GM23338 (cell line): Measurements from ENCODE around the gene GAS6. TPM values are rescaled to one million over a fixed set of nuclear protein-coding genes. Genes with fewer than 3 reads are reported as not detected.

Experiments used
- ATAC-seq: fragments of 200-7000 bp; cut with Tn5 transposase; 3 replicates; pipeline ENCODE4 v1.9.1; 2020
- DNase-seq: peaks from one replicate; pipeline ENCODE4 v3.0.0-alpha.2; 2015; ENCODE audit warnings: low spot score
- H2AFZ ChIP-seq: fragments of 200-600 bp; sonication (generic); 2 replicates; pipeline ENCODE4 v1.8.0; 2016; ENCODE audit warnings: antibody characterized with exemption, mild to moderate bottlenecking, moderate library complexity
- H3F3A ChIP-seq: fragments of 200-600 bp; sonication (generic); replicated peaks from 2 replicates; pipeline ENCODE4 v1.8.0; 2017; ENCODE audit warnings: antibody characterized with exemption, mixed run types, low read depth
- H3K27ac ChIP-seq: fragments of 200-600 bp; sonication (generic); 2 replicates; pipeline ENCODE4 v1.6.1; 2016; ENCODE audit warnings: low read depth
- H3K27me3 ChIP-seq: fragments of 200-600 bp; sonication (generic); 2 replicates; pipeline ENCODE4 v1.8.0; 2016; ENCODE audit warnings: mild to moderate bottlenecking, mixed run types, moderate library complexity; ENCODE audit not compliant: insufficient read depth
- H3K36me3 ChIP-seq: fragments of 200-600 bp; sonication (generic); 2 replicates; pipeline ENCODE4 v1.8.0; 2016; ENCODE audit warnings: mild to moderate bottlenecking; ENCODE audit not compliant: insufficient read depth
- H3K4me1 ChIP-seq: fragments of 200-600 bp; sonication (generic); 2 replicates; pipeline ENCODE4 v1.8.0; 2016; ENCODE audit warnings: mild to moderate bottlenecking, moderate library complexity; ENCODE audit not compliant: insufficient read depth
- H3K4me2 ChIP-seq: fragments of 200-600 bp; sonication (generic); 2 replicates; pipeline ENCODE4 v1.7.1; 2017; ENCODE audit warnings: mixed run types
- H3K4me3 ChIP-seq: fragments of 200-600 bp; sonication (generic); 2 replicates; pipeline ENCODE4 v1.6.1; 2016; ENCODE audit warnings: mixed run types
- H3K79me2 ChIP-seq: fragments of 200-600 bp; sonication (generic); replicated peaks from 2 replicates; pipeline ENCODE4 v1.8.0; 2017; ENCODE audit warnings: mild to moderate bottlenecking; ENCODE audit not compliant: insufficient read depth
- H3K9me2 ChIP-seq: fragments of 200-600 bp; sonication (generic); 2 replicates; pipeline ENCODE4 v1.8.0; 2017; ENCODE audit not compliant: insufficient read depth
- H4K20me1 ChIP-seq: fragments of 200-600 bp; sonication (generic); replicated peaks from 2 replicates; pipeline ENCODE4 v1.8.0; 2017; ENCODE audit warnings: mild to moderate bottlenecking; ENCODE audit not compliant: insufficient read depth
- H3K27ac Mint-ChIP-seq: 2 replicates; pipeline ENCODE4 v1.8.0; 2020; ENCODE audit warnings: inconsistent platforms, mild to moderate bottlenecking, moderate library complexity, mixed read lengths
- H3K27me3 Mint-ChIP-seq: 3 replicates; pipeline ENCODE4 v1.8.0; 2022; ENCODE audit warnings: low read depth, mild to moderate bottlenecking, moderate library complexity, mixed read lengths, inconsistent platforms; ENCODE audit not compliant: insufficient read depth, poor library complexity
- H3K36me3 Mint-ChIP-seq: 3 replicates; pipeline ENCODE4 v1.8.0; 2021; ENCODE audit warnings: low read depth, mild to moderate bottlenecking, inconsistent platforms, moderate library complexity, mixed read lengths
- H3K4me1 Mint-ChIP-seq: 3 replicates; pipeline ENCODE4 v1.8.0; 2020; ENCODE audit warnings: mild to moderate bottlenecking, inconsistent platforms, mixed read lengths
- H3K4me3 Mint-ChIP-seq: 3 replicates; pipeline ENCODE4 v1.8.0; 2021; ENCODE audit warnings: moderate library complexity, mild to moderate bottlenecking, inconsistent platforms, mixed read lengths
- H3K9me3 Mint-ChIP-seq: 3 replicates; pipeline ENCODE4 v1.8.0; 2020; ENCODE audit warnings: moderate library complexity, mild to moderate bottlenecking, inconsistent platforms, mixed read lengths
- EZH2phosphoT487 ChIP-seq: fragments of 200-600 bp; sonication (generic); IDR thresholded peaks from one replicate; pipeline ENCODE4 v1.8.1; 2018; ENCODE audit warnings: antibody characterized with exemption; ENCODE audit not compliant: unreplicated experiment
- JUNB ChIP-seq: IDR thresholded peaks from one replicate; pipeline ENCODE4 v1.6.1; 2016; ENCODE audit warnings: antibody characterized with exemption; ENCODE audit not compliant: unreplicated experiment
- NANOG ChIP-seq: IDR thresholded peaks from 2 replicates; pipeline ENCODE4 v1.6.1; 2016; ENCODE audit warnings: antibody characterized with exemption, borderline replicate concordance
- POLR2AphosphoS5 ChIP-seq: IDR thresholded peaks from 2 replicates; pipeline ENCODE4 v1.6.1; 2016; ENCODE audit warnings: antibody characterized with exemption, low read depth
- REST ChIP-seq: IDR thresholded peaks from one replicate; pipeline ENCODE4 v1.6.1; 2018; ENCODE audit warnings: antibody characterized with exemption; ENCODE audit not compliant: unreplicated experiment
- STAT1 ChIP-seq: IDR thresholded peaks from one replicate; pipeline ENCODE4 v1.6.1; 2016; ENCODE audit warnings: antibody characterized with exemption; ENCODE audit not compliant: unreplicated experiment
- ZNF114 ChIP-seq: fragments of 250-450 bp; sonication (Bioruptor Pico); IDR thresholded peaks from 2 replicates; pipeline ENCODE4 v1.5.0; 2020; ENCODE audit warnings: mild to moderate bottlenecking, moderate library complexity
- ZNF462 ChIP-seq: fragments of 250-450 bp; sonication (Bioruptor Pico); IDR thresholded peaks from 2 replicates; pipeline ENCODE4 v1.5.0; 2020; ENCODE audit warnings: mild to moderate bottlenecking, moderate library complexity
- polyA plus RNA-seq: library from polyadenylated mRNA; unstranded; fragments of >200 nt; fragmentation: Nextera tagmentation; extraction: Ambion mirVana; gene quantifications from 2 replicates; pipeline ENCODE4 v1.2.1, GENCODE V29; 2016
- total RNA-seq: library from RNA; depleted of rRNA; stranded (reverse); fragments of >200 nt; shearing (Covaris generic); gene quantifications from 2 replicates; pipeline ENCODE4 v1.2.3, GENCODE V29; 2014
- TF ChIP-seq, protein P1 (sequence below): IDR thresholded peaks from 2 replicates; pipeline ENCODE4 v1.6.1; 2016; ENCODE audit warnings: antibody characterized with exemption
- TF ChIP-seq, protein P2 (sequence below), 2 experiments: fragments of 200-600 bp in 1 of 2; sonication (generic) in 1 of 2; conservative IDR thresholded peaks; 2 replicates each; pipeline versions ENCODE4 v1.5.1 to v1.6.1; 2016 to 2017; ENCODE audit warnings: antibody characterized with exemption in 2 of 2, low read depth in 2 of 2, mild to moderate bottlenecking in 2 of 2, moderate library complexity in 1 of 2

GAS6 gene
- total and polyA plus RNA-seq, 2 experiments from 2014 or later, result 7.9 to 21.2 TPM

GRCh38 chr13:113796211-113796963 lies 67.5 kb downstream of the GAS6 start:
- H3K27ac ChIP-seq, result no peak overlapping the region
- no peak for DNase-seq

More at GRCh38 chr13:113796211-113796963, 67.5 kb downstream of the GAS6 start:
- Mint-ChIP-seq H3K4me1 (no peaks in the 10 kb centered on the region), H3K27me3 (peaks cover 3% of the 10 kb centered on the region), H3K27ac (no peak overlapping the region), H3K36me3 (no peaks in the 10 kb centered on the region), H3K9me3 (no peaks in the 10 kb centered on the region), H3K4me3 (no peak overlapping the region)
- H2AFZ ChIP-seq, result no peak overlapping the region
- TF ChIP-seq ZNF114 (CRISPR knock-in tag) (no peak), NANOG (no peak), ZNF462 (CRISPR knock-in tag) (no peak), STAT1 (no peak), POLR2AphosphoS5 (no peak), JUNB (no peak), REST (no peak), EZH2phosphoT487 (no peak)
- TF ChIP-seq, protein P1, sequence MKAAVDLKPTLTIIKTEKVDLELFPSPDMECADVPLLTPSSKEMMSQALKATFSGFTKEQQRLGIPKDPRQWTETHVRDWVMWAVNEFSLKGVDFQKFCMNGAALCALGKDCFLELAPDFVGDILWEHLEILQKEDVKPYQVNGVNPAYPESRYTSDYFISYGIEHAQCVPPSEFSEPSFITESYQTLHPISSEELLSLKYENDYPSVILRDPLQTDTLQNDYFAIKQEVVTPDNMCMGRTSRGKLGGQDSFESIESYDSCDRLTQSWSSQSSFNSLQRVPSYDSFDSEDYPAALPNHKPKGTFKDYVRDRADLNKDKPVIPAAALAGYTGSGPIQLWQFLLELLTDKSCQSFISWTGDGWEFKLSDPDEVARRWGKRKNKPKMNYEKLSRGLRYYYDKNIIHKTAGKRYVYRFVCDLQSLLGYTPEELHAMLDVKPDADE, result no peak
- TF ChIP-seq, protein P2, sequence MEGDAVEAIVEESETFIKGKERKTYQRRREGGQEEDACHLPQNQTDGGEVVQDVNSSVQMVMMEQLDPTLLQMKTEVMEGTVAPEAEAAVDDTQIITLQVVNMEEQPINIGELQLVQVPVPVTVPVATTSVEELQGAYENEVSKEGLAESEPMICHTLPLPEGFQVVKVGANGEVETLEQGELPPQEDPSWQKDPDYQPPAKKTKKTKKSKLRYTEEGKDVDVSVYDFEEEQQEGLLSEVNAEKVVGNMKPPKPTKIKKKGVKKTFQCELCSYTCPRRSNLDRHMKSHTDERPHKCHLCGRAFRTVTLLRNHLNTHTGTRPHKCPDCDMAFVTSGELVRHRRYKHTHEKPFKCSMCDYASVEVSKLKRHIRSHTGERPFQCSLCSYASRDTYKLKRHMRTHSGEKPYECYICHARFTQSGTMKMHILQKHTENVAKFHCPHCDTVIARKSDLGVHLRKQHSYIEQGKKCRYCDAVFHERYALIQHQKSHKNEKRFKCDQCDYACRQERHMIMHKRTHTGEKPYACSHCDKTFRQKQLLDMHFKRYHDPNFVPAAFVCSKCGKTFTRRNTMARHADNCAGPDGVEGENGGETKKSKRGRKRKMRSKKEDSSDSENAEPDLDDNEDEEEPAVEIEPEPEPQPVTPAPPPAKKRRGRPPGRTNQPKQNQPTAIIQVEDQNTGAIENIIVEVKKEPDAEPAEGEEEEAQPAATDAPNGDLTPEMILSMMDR (conservative IDR thresholded peaks at IDR 0.05; ENCODE audit: low read depth in 2 of 2), result no peak
- no peak overlapping the region for H3K4me3 ChIP-seq
- H3F3A ChIP-seq, result no peaks in the 10 kb centered on the region
- H3K4me1 ChIP-seq, result no peaks in the 10 kb centered on the region
- H3K9me2 ChIP-seq, result no peaks in the 10 kb centered on the region
- H3K79me2 ChIP-seq, result no peaks in the 10 kb centered on the region
- no peaks in the 10 kb centered on the region for H3K27me3 ChIP-seq
- no peak for ATAC-seq
- H3K4me2 ChIP-seq, result no peak overlapping the region
- H3K36me3 ChIP-seq, result no peaks in the 10 kb centered on the region
- H4K20me1 ChIP-seq, result no peaks in the 10 kb centered on the region
